ENCODE measurements around the gene ZBTB22.

Gene ZBTB22

GRCh38 chr6:33329058-33329457, 11.5 kb upstream of the ZBTB22 start:
- no peak for DNase-seq (ENCODE audit: low read depth in 1 of 2, low spot score in 1 of 2)

- no peak for DNase-seq (ENCODE audit: low read depth in 1 of 2, low spot score in 1 of 2)
These were observed 6.6 kb upstream of the ZBTB22 start for GRCh38 chr6:33324125-33324524.

- DNase-seq (ENCODE audit: low read depth in 1 of 2, low spot score in 1 of 2) = no peak
These were observed 6.0 kb upstream of the ZBTB22 start for GRCh38 chr6:33323623-33323948.

- DNase-seq (ENCODE audit: low read depth in 1 of 2, low spot score in 1 of 2) = no peak
These were observed 3.7 kb upstream of the ZBTB22 start for GRCh38 chr6:33321227-33321626.

- no peak for DNase-seq (ENCODE audit: low read depth in 1 of 2, low spot score in 1 of 2)
These were observed 3.0 kb upstream of the ZBTB22 start for GRCh38 chr6:33320315-33321181.

- no peak for DNase-seq (ENCODE audit: low read depth in 1 of 2, low spot score in 1 of 2)
These were observed 2.4 kb upstream of the ZBTB22 start for GRCh38 chr6:33319939-33320314.

GRCh38 chr6:33318426-33319073, 1.0 kb upstream of the ZBTB22 start:
- no peak for DNase-seq (ENCODE audit: low read depth in 1 of 2, low spot score in 1 of 2)

GRCh38 chr6:33317419-33317668, 200 bp downstream of the ZBTB22 start:
- peak in 1 of 2 donors; percentile 35 for DNase-seq (ENCODE audit: low read depth in 1 of 2, low spot score in 1 of 2)

GRCh38 chr6:33316603-33317418, 733 bp downstream of the ZBTB22 start:
- DNase-seq (ENCODE audit: low read depth in 1 of 2, low spot score in 1 of 2) = no peak

GRCh38 chr6:33315793-33316602, 1.5 kb downstream of the ZBTB22 start:
- no peak for DNase-seq (ENCODE audit: low read depth in 1 of 2, low spot score in 1 of 2)

- DNase-seq (ENCODE audit: low read depth in 1 of 2, low spot score in 1 of 2) = no peak
These were observed 2.4 kb downstream of the ZBTB22 start for GRCh38 chr6:33314943-33315792.

GRCh38 chr6:33314515-33314942, 3.0 kb downstream of the ZBTB22 start:
- DNase-seq (ENCODE audit: low read depth in 1 of 2, low spot score in 1 of 2) = peak in 1 of 2 donors; percentile 60

- peak; percentile 52 to 79 for DNase-seq (ENCODE audit: low read depth in 1 of 2, low spot score in 1 of 2)
These were observed 3.6 kb downstream of the ZBTB22 start, which contains the start of gene TAPBP for GRCh38 chr6:33313709-33314514. TAPBP (minus strand) TSS chr6:33314078; CDS start chr6:33314041, 37 bp downstream.

GRCh38 chr6:33313105-33313708, 4.3 kb downstream of the ZBTB22 start:
- no peak for DNase-seq (ENCODE audit: low read depth in 1 of 2, low spot score in 1 of 2)

- peak; percentile 56 to 72 for DNase-seq (ENCODE audit: low read depth in 1 of 2, low spot score in 1 of 2)
These were observed 5.0 kb downstream of the ZBTB22 start for GRCh38 chr6:33312361-33313104.

GRCh38 chr6:33306356-33306755, 11.2 kb downstream of the ZBTB22 start:
- no peak for DNase-seq (ENCODE audit: low read depth in 1 of 2, low spot score in 1 of 2)

- DNase-seq (ENCODE audit: low read depth in 1 of 2, low spot score in 1 of 2) = no peak
These were observed 12.5 kb downstream of the ZBTB22 start for GRCh38 chr6:33305052-33305451.

- no peak for DNase-seq (ENCODE audit: low read depth in 1 of 2, low spot score in 1 of 2)
These were observed 13.3 kb downstream of the ZBTB22 start for GRCh38 chr6:33304216-33304615.
